ENCODE measurements around the gene PRKG2.

GRCh38 chr4:81152839-81153713 is 61.9 kb downstream of the PRKG2 start:
- TF ChIP-seq CTCF (IDR thresholded peaks at IDR 0.05; ENCODE audit: poor library complexity, severe bottlenecking) (no peak), RAD21 (conservative IDR thresholded peaks at IDR 0.05) (no peak), EZH2 (IDR thresholded peaks at IDR 0.05; ENCODE audit: borderline replicate concordance, insufficient read depth, low read length, poor library complexity, severe bottlenecking) (no peak), REST (IDR thresholded peaks at IDR 0.05; ENCODE audit: borderline replicate concordance) (no peak), POLR2AphosphoS5 (IDR thresholded peaks at IDR 0.05) (no peak), TAF1 (IDR thresholded peaks at IDR 0.05; ENCODE audit: low read depth) (no peak), EP300 (conservative IDR thresholded peaks at IDR 0.05; ENCODE audit: poor library complexity, severe bottlenecking) (no peak), SMC3 (conservative IDR thresholded peaks at IDR 0.05; ENCODE audit: poor library complexity) (no peak)

Data from neural cell (in vitro differentiated cells).